ENCODE results near the gene RRP15.

The RRP15 gene

GRCh38 chr1:218344814-218345672 lies 60.0 kb downstream of the RRP15 start, which contains the start of gene TGFB2:
TGFB2 (plus strand) TSS chr1:218345336; CDS start chr1:218346702, 1,366 bp downstream.
- peak; percentile 87 for DNase-seq

GRCh38 chr1:218345673-218346390 lies 60.7 kb downstream of the RRP15 start:
- peak; percentile 82 for DNase-seq

- DNase-seq: peak; percentile 64
Observed at GRCh38 chr1:218346391-218347204, 61.5 kb downstream of the RRP15 start.

- DNase-seq: peak; percentile 85
Observed at GRCh38 chr1:218347336-218347722, 62.2 kb downstream of the RRP15 start.

GRCh38 chr1:218347723-218348627 lies 62.9 kb downstream of the RRP15 start:
- DNase-seq: peak; percentile 88

- DNase-seq: no peak
Observed at GRCh38 chr1:218348628-218349071, 63.6 kb downstream of the RRP15 start.

- DNase-seq: peak; percentile 43
Observed at GRCh38 chr1:218349348-218350034, 64.4 kb downstream of the RRP15 start.

- DNase-seq: no peak
Observed at GRCh38 chr1:218350035-218350525, 65.0 kb downstream of the RRP15 start.

GRCh38 chr1:218350801-218351266 lies 65.7 kb downstream of the RRP15 start:
- DNase-seq: peak; percentile 46

- peak; percentile 57 for DNase-seq
Observed at GRCh38 chr1:218351391-218352074, 66.4 kb downstream of the RRP15 start.

- DNase-seq: no peak
Observed at GRCh38 chr1:218352075-218352438, 67.0 kb downstream of the RRP15 start.

- DNase-seq: no peak
Observed at GRCh38 chr1:218353656-218354055, 68.6 kb downstream of the RRP15 start.

GRCh38 chr1:218355278-218355677 lies 70.2 kb downstream of the RRP15 start:
- no peak for DNase-seq

GRCh38 chr1:218357211-218357892 lies 72.3 kb downstream of the RRP15 start:
- no peak for DNase-seq

- DNase-seq: no peak
Observed at GRCh38 chr1:218357893-218358232, 72.8 kb downstream of the RRP15 start.

GRCh38 chr1:218361298-218362065 lies 76.4 kb downstream of the RRP15 start:
- DNase-seq: no peak

- no peak for DNase-seq
Observed at GRCh38 chr1:218362418-218363076, 77.5 kb downstream of the RRP15 start.

GRCh38 chr1:218363141-218363540 lies 78.0 kb downstream of the RRP15 start:
- DNase-seq: no peak
